GM18907 (cell line): ENCODE results near the gene ERGIC1.

Source experiments
- ATAC-seq: cut with Tn5 transposase; IDR thresholded peaks from one replicate; pipeline ENCODE4 v1.9.1; 2021; ENCODE audit warnings: mild to moderate bottlenecking, moderate library complexity; ENCODE audit not compliant: unreplicated experiment

ERGIC1 gene

GRCh38 chr5:172898843-172899369, 64.9 kb downstream of the ERGIC1 start:
- no peak for ATAC-seq

- ATAC-seq, result no peak
Measured at GRCh38 chr5:172899436-172899835, 65.4 kb downstream of the ERGIC1 start.

- ATAC-seq, result no peak
Measured at GRCh38 chr5:172901012-172901780, 67.1 kb downstream of the ERGIC1 start.

- ATAC-seq, result no peak
Measured at GRCh38 chr5:172901788-172902496, 67.9 kb downstream of the ERGIC1 start.

GRCh38 chr5:172902497-172903472, 68.7 kb downstream of the ERGIC1 start:
- ATAC-seq, result no peak

- ATAC-seq, result no peak
Measured at GRCh38 chr5:172903790-172904189, 69.7 kb downstream of the ERGIC1 start.

GRCh38 chr5:172904312-172904642, 70.2 kb downstream of the ERGIC1 start:
- ATAC-seq, result no peak

- no peak for ATAC-seq
Measured at GRCh38 chr5:172904643-172905345, 70.7 kb downstream of the ERGIC1 start.

- no peak for ATAC-seq
Measured at GRCh38 chr5:172905346-172906140, 71.5 kb downstream of the ERGIC1 start.

- peak; percentile 63 for ATAC-seq
Measured at GRCh38 chr5:172906436-172906835, 72.4 kb downstream of the ERGIC1 start.

GRCh38 chr5:172906888-172907287, 72.8 kb downstream of the ERGIC1 start:
- ATAC-seq, result no peak

GRCh38 chr5:172907657-172908056, 73.6 kb downstream of the ERGIC1 start:
- no peak for ATAC-seq

- no peak for ATAC-seq
Measured at GRCh38 chr5:172908662-172909061, 74.6 kb downstream of the ERGIC1 start.

- ATAC-seq, result no peak
Measured at GRCh38 chr5:172909931-172910502, 76.0 kb downstream of the ERGIC1 start.

GRCh38 chr5:172910828-172911627, 77.0 kb downstream of the ERGIC1 start:
- no peak for ATAC-seq

- ATAC-seq, result no peak
Measured at GRCh38 chr5:172911628-172911880, 77.5 kb downstream of the ERGIC1 start.

GRCh38 chr5:172911976-172912375, 77.9 kb downstream of the ERGIC1 start:
- no peak for ATAC-seq

GRCh38 chr5:172913117-172913850, 79.2 kb downstream of the ERGIC1 start:
- ATAC-seq, result no peak
